Retinal pigment epithelial cell (primary cell): ENCODE measurements around the gene GAS7.

Source experiments
- DNase-seq: peaks from one replicate; pipeline ENCODE4 v3.0.0-alpha.2; 2010; ENCODE audit warnings: low read depth
- H3K4me3 ChIP-seq: 2 replicates; pipeline ENCODE4 v1.5.1; 2011; ENCODE audit warnings: mild to moderate bottlenecking, low read length, control low read depth, moderate library complexity
- CTCF ChIP-seq: conservative IDR thresholded peaks from 2 replicates; pipeline ENCODE4 v1.5.1; 2011; ENCODE audit warnings: low read depth, low read length, control low read depth, inconsistent platforms

Gene GAS7

GRCh38 chr17:9865586-9865985, 332.8 kb downstream of the GAS7 start:
- no peak for TF ChIP-seq CTCF
- no peak overlapping the region for H3K4me3 ChIP-seq
- DNase-seq = no peak

- no peak for DNase-seq
- no peak for TF ChIP-seq CTCF
- H3K4me3 ChIP-seq = no peak overlapping the region
Measured at GRCh38 chr17:9862949-9863348, 335.5 kb downstream of the GAS7 start.

DNA sequence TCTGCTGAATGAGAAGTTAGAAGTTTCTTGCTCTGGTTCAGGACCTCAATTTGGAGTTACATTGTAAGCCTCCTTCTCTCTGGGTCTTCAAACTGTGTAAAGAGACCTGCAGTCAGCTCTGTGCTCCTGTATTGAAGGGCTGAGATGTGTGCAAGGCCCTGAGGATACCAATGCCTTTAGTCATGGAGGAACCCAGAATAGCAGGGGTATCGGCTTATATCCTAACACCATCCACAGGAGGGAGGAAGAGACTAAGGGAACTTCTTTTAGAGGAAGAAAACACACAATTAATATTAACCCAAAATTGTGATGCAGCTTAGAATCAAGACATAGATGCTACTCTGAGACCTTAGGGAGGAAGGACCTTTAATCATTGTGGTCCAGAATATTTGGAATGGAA, 336.2 kb downstream of the GAS7 start:
- no peak overlapping the region for H3K4me3 ChIP-seq
- no peak for DNase-seq
- no peak for TF ChIP-seq CTCF

- no peak for TF ChIP-seq CTCF
- H3K4me3 ChIP-seq = no peak overlapping the region
- DNase-seq = no peak
Measured at GRCh38 chr17:9860851-9861250, 337.6 kb downstream of the GAS7 start.
